Large intestine (tissue), 12 donors: Measurements from ENCODE around the gene MUC15. TPM values are rescaled to one million over a fixed set of nuclear protein-coding genes. Genes with fewer than 3 reads are reported as not detected.

Experiments used
- DNase-seq, 2 donors: peaks; one replicate each; pipeline versions ENCODE4 v3.0.0 to v3.0.0-alpha.2; 2013
- H3K27ac ChIP-seq: one replicate; pipeline ENCODE4 v1.5.1; 2013; ENCODE audit warnings: low read length
- H3K27me3 ChIP-seq: 2 replicates; pipeline ENCODE4 v1.6.1; 2013; ENCODE audit warnings: low read length; ENCODE audit not compliant: control insufficient read depth, insufficient read depth
- H3K36me3 ChIP-seq: 2 replicates; pipeline ENCODE4 v1.6.1; 2013; ENCODE audit warnings: low read length; ENCODE audit not compliant: control insufficient read depth, insufficient read depth
- H3K4me1 ChIP-seq: one replicate; pipeline ENCODE4 v1.6.1; 2013; ENCODE audit warnings: low read length; ENCODE audit not compliant: control insufficient read depth, insufficient read depth
- H3K4me3 ChIP-seq: one replicate; pipeline ENCODE4 v1.5.1; 2013; ENCODE audit warnings: low read length
- H3K9me3 ChIP-seq: one replicate; pipeline ENCODE4 v1.6.1; 2013; ENCODE audit warnings: mild to moderate bottlenecking, low read depth, low read length, moderate library complexity; ENCODE audit not compliant: control insufficient read depth
- WGBS: methylation state at CpG from one replicate; pipeline ENCODE4 v1.1.5; 2013; ENCODE audit warnings: low lambda C conversion rate; ENCODE audit not compliant: insufficient coverage; 5-methylcytosine and 5-hydroxymethylcytosine counted together
- long read RNA-seq, 11 donors: transcript quantifications; one replicate each; lab custom pipeline, GENCODE V29; 2026
- polyA plus RNA-seq: library from polyadenylated mRNA; unstranded; fragments of 120-200 nt; gene quantifications from one replicate; pipeline ENCODE4 v1.2.1, GENCODE V29; 2013

MUC15 gene
- polyA plus RNA-seq: not detected
- long read RNA-seq, donor 1: 0 reads
- long read RNA-seq, donor 2: 0 reads
- long read RNA-seq, donor 3: 0 reads
- long read RNA-seq, donor 4: 0 reads
- long read RNA-seq, donor 5: 0 reads
- long read RNA-seq, donor 6: 0 reads
- long read RNA-seq, donor 7: 0 reads
- long read RNA-seq, donor 8: 0 reads
- long read RNA-seq, donor 9: 0 reads
- long read RNA-seq, donor 10: 0 reads
- long read RNA-seq, donor 11: 0 reads

GRCh38 chr11:26571861-26572654 lies at the start of gene MUC15:
MUC15 (minus strand) TSS chr11:26572263; CDS start chr11:26567094, 5,169 bp downstream.
- DNase-seq: no peak
- no peak within 1 kb of the TSS for H3K4me3 ChIP-seq
- H3K4me1 ChIP-seq: no peaks in the 10 kb centered on the region
- 80% methylated on average over 1 of the region's 12 CpGs for WGBS
- no peaks in the 10 kb centered on the region for H3K36me3 ChIP-seq
- H3K9me3 ChIP-seq: no peaks in the 10 kb centered on the region
- H3K27ac ChIP-seq: no peak within 1 kb of the TSS
- H3K27me3 ChIP-seq: no peaks in the 10 kb centered on the region

- Histone ChIP-seq H3K9me3 (no peaks in the 10 kb centered on the region), H3K4me1 (no peaks in the 10 kb centered on the region), H3K36me3 (no peaks in the 10 kb centered on the region), H3K27me3 (no peaks in the 10 kb centered on the region), H3K4me3 (no peak overlapping the region), H3K27ac (no peak overlapping the region)
- no peak for DNase-seq
These were observed 49.1 kb upstream of the MUC15 start for GRCh38 chr11:26621132-26621531.

GRCh38 chr11:26620282-26621045 lies 48.4 kb upstream of the MUC15 start:
- no peak overlapping the region for H3K4me3 ChIP-seq
- DNase-seq: no peak
- H3K36me3 ChIP-seq: no peaks in the 10 kb centered on the region
- H3K9me3 ChIP-seq: no peaks in the 10 kb centered on the region
- no peaks in the 10 kb centered on the region for H3K27me3 ChIP-seq
- 100% methylated on average over 1 of the region's 1 CpG for WGBS
- no peak overlapping the region for H3K27ac ChIP-seq
- H3K4me1 ChIP-seq: no peaks in the 10 kb centered on the region

- Histone ChIP-seq H3K4me1 (no peaks in the 10 kb centered on the region), H3K9me3 (no peaks in the 10 kb centered on the region), H3K27ac (no peak overlapping the region), H3K27me3 (no peaks in the 10 kb centered on the region), H3K36me3 (no peaks in the 10 kb centered on the region), H3K4me3 (no peak overlapping the region)
- no CpG with 5 or more reads among the region's 1 CpG for WGBS
- DNase-seq: no peak
These were observed 46.4 kb upstream of the MUC15 start for GRCh38 chr11:26618441-26618840.

- Histone ChIP-seq H3K36me3 (no peaks in the 10 kb centered on the region), H3K27me3 (no peaks in the 10 kb centered on the region), H3K9me3 (no peaks in the 10 kb centered on the region), H3K4me1 (no peaks in the 10 kb centered on the region), H3K4me3 (no peak overlapping the region), H3K27ac (no peak overlapping the region)
- DNase-seq: no peak
- no CpG with 5 or more reads among the region's 2 CpGs for WGBS
These were observed 41.7 kb upstream of the MUC15 start for GRCh38 chr11:26613759-26614158.

GRCh38 chr11:26608507-26609146 lies 36.6 kb upstream of the MUC15 start:
- Histone ChIP-seq H3K36me3 (no peaks in the 10 kb centered on the region), H3K9me3 (no peaks in the 10 kb centered on the region), H3K4me1 (no peaks in the 10 kb centered on the region), H3K27me3 (no peaks in the 10 kb centered on the region), H3K4me3 (no peak overlapping the region), H3K27ac (no peak overlapping the region)
- DNase-seq: no peak
- WGBS: no CpG with 5 or more reads among the region's 9 CpGs

GRCh38 chr11:26607725-26608506 lies 35.9 kb upstream of the MUC15 start:
- WGBS: 92% methylated on average over 4 of the region's 7 CpGs
- Histone ChIP-seq H3K4me3 (no peak overlapping the region), H3K27ac (no peak overlapping the region), H3K9me3 (no peaks in the 10 kb centered on the region), H3K4me1 (no peaks in the 10 kb centered on the region), H3K27me3 (no peaks in the 10 kb centered on the region), H3K36me3 (no peaks in the 10 kb centered on the region)
- DNase-seq: no peak

GRCh38 chr11:26599876-26600434 lies 27.9 kb upstream of the MUC15 start:
- 92% methylated on average over 2 of the region's 4 CpGs for WGBS
- peaks cover 2% of the 10 kb centered on the region for H3K4me1 ChIP-seq
- H3K4me3 ChIP-seq: no peak overlapping the region
- H3K27me3 ChIP-seq: no peaks in the 10 kb centered on the region
- H3K27ac ChIP-seq: no peak overlapping the region
- no peak for DNase-seq
- no peaks in the 10 kb centered on the region for H3K36me3 ChIP-seq
- no peaks in the 10 kb centered on the region for H3K9me3 ChIP-seq

- Histone ChIP-seq H3K9me3 (no peaks in the 10 kb centered on the region), H3K4me3 (no peak overlapping the region), H3K36me3 (no peaks in the 10 kb centered on the region), H3K27me3 (no peaks in the 10 kb centered on the region), H3K27ac (no peak overlapping the region), H3K4me1 (peaks cover 6% of the 10 kb centered on the region)
- WGBS: 100% methylated on average over 1 of the region's 2 CpGs
- no peak for DNase-seq
These were observed 27.4 kb upstream of the MUC15 start for GRCh38 chr11:26599425-26599824.
